OCI-LY1 (cell line): Measurements from ENCODE around the gene MDFIC.

ENCODE experiments used
- H2AFZ ChIP-seq: fragments of 200-600 bp; sonication (generic), shearing (Covaris generic); 2 replicates; pipeline ENCODE4 v1.6.0; 2014; ENCODE audit warnings: antibody characterized with exemption, mild to moderate bottlenecking, low read length
- H3F3A ChIP-seq: fragments of 200-600 bp; sonication (generic), shearing (Covaris generic); 2 replicates; pipeline ENCODE4 v1.6.0; 2014; ENCODE audit warnings: mild to moderate bottlenecking, antibody characterized with exemption, low read length, moderate library complexity; ENCODE audit not compliant: insufficient read depth
- H3K27ac ChIP-seq: fragments of 200-600 bp; sonication (generic); 2 replicates; pipeline ENCODE4 v1.5.1; 2014; ENCODE audit warnings: low read length, mixed run types, mild to moderate bottlenecking, low read depth; ENCODE audit not compliant: poor library complexity, severe bottlenecking
- H3K27me3 ChIP-seq: fragments of 200-600 bp; sonication (generic); 2 replicates; pipeline ENCODE4 v1.6.0; 2014; ENCODE audit warnings: antibody characterized with exemption, mild to moderate bottlenecking, low read length, moderate library complexity; ENCODE audit not compliant: insufficient read depth
- H3K36me3 ChIP-seq: fragments of 200-600 bp; sonication (generic); 2 replicates; pipeline ENCODE4 v1.6.1; 2014; ENCODE audit warnings: mild to moderate bottlenecking, antibody characterized with exemption, low read length, moderate library complexity, mixed read lengths; ENCODE audit not compliant: insufficient read depth
- H3K4me1 ChIP-seq: fragments of 200-600 bp; sonication (generic); 2 replicates; pipeline ENCODE4 v1.5.1; 2014; ENCODE audit warnings: mild to moderate bottlenecking, low read length, moderate library complexity; ENCODE audit not compliant: insufficient read depth, severe bottlenecking
- H3K4me2 ChIP-seq: fragments of 200-600 bp; sonication (generic), shearing (Covaris generic); 2 replicates; pipeline ENCODE4 v1.6.1; 2014; ENCODE audit warnings: low read length
- H3K4me3 ChIP-seq: fragments of 200-600 bp; sonication (generic); 2 replicates; pipeline ENCODE4 v1.5.1; 2014; ENCODE audit warnings: low read length, low read depth, mild to moderate bottlenecking, mixed read lengths; ENCODE audit not compliant: poor library complexity, severe bottlenecking
- H3K79me2 ChIP-seq: fragments of 200-600 bp; shearing (Covaris generic); 2 replicates; pipeline ENCODE4 v1.6.1; 2016; ENCODE audit warnings: mixed run types, low read length, mixed read lengths; ENCODE audit not compliant: insufficient read depth
- H3K9ac ChIP-seq: fragments of 200-600 bp; sonication (generic), shearing (Covaris generic); 2 replicates; pipeline ENCODE4 v1.6.1; 2014; ENCODE audit warnings: mild to moderate bottlenecking, low read length, mixed read lengths
- H3K9me2 ChIP-seq: fragments of 200-600 bp; sonication (generic), shearing (Covaris generic); 2 replicates; pipeline ENCODE4 v1.6.1; 2014; ENCODE audit warnings: low read depth, mild to moderate bottlenecking, low read length, mixed read lengths
- H3K9me3 ChIP-seq: fragments of 200-600 bp; shearing (Covaris generic); 2 replicates; pipeline ENCODE4 v1.6.1; 2014; ENCODE audit warnings: low read length, mixed read lengths
- H4K20me1 ChIP-seq: fragments of 200-600 bp; sonication (generic), shearing (Covaris generic); 2 replicates; pipeline ENCODE4 v1.6.0; 2016; ENCODE audit warnings: mild to moderate bottlenecking, low read length; ENCODE audit not compliant: insufficient read depth
- CTCF ChIP-seq: fragments of 200-600 bp; sonication (generic), shearing (Covaris generic); IDR thresholded peaks from 2 replicates; pipeline ENCODE4 v1.5.1; 2017; ENCODE audit warnings: mild to moderate bottlenecking, antibody characterized with exemption, low read length, moderate library complexity, mixed read lengths
- EZH2 ChIP-seq: fragments of 200-600 bp; sonication (generic), shearing (Covaris generic); IDR thresholded peaks from 2 replicates; pipeline ENCODE4 v1.8.0; 2017; ENCODE audit warnings: borderline replicate concordance, mixed run types, mild to moderate bottlenecking, antibody characterized with exemption, low read length, moderate library complexity, mixed read lengths

MDFIC gene

GRCh38 chr7:115010441-115010820, 88.5 kb downstream of the MDFIC start:
- no peaks in the 10 kb centered on the region for H3F3A ChIP-seq
- no peaks in the 10 kb centered on the region for H3K4me1 ChIP-seq
- H4K20me1 ChIP-seq: no peaks in the 10 kb centered on the region
- H3K9me3 ChIP-seq: no peaks in the 10 kb centered on the region
- no peak overlapping the region for H3K4me2 ChIP-seq
- no peak overlapping the region for H3K9ac ChIP-seq
- H3K79me2 ChIP-seq: no peaks in the 10 kb centered on the region
- no peaks in the 10 kb centered on the region for H3K36me3 ChIP-seq
- no peaks in the 10 kb centered on the region for H3K27me3 ChIP-seq
- H3K27ac ChIP-seq: no peak overlapping the region
- no peak overlapping the region for H3K4me3 ChIP-seq
- no peaks in the 10 kb centered on the region for H3K9me2 ChIP-seq
- no peak overlapping the region for H2AFZ ChIP-seq
- no peak for TF ChIP-seq EZH2
- TF ChIP-seq CTCF: no peak

GRCh38 chr7:115013886-115014285, 92.0 kb downstream of the MDFIC start:
- no peak for TF ChIP-seq CTCF
- Histone ChIP-seq H3K36me3 (no peaks in the 10 kb centered on the region), H3K9me2 (no peaks in the 10 kb centered on the region), H3F3A (no peaks in the 10 kb centered on the region), H4K20me1 (no peaks in the 10 kb centered on the region), H3K27ac (no peak overlapping the region), H3K9me3 (no peaks in the 10 kb centered on the region), H3K4me1 (no peaks in the 10 kb centered on the region), H3K9ac (no peak overlapping the region), H3K27me3 (no peaks in the 10 kb centered on the region), H2AFZ (no peak overlapping the region), H3K4me3 (no peak overlapping the region), H3K79me2 (no peaks in the 10 kb centered on the region), H3K4me2 (no peak overlapping the region)

- H4K20me1 ChIP-seq: no peaks in the 10 kb centered on the region
- H2AFZ ChIP-seq: no peak overlapping the region
- no peak overlapping the region for H3K4me3 ChIP-seq
- H3K27ac ChIP-seq: no peak overlapping the region
- no peak overlapping the region for H3K4me2 ChIP-seq
- no peaks in the 10 kb centered on the region for H3K9me2 ChIP-seq
- no peaks in the 10 kb centered on the region for H3K4me1 ChIP-seq
- no peak for TF ChIP-seq EZH2
- no peak for TF ChIP-seq CTCF
- H3K36me3 ChIP-seq: no peaks in the 10 kb centered on the region
- no peak overlapping the region for H3K9ac ChIP-seq
- H3F3A ChIP-seq: no peaks in the 10 kb centered on the region
- H3K79me2 ChIP-seq: no peaks in the 10 kb centered on the region
- no peaks in the 10 kb centered on the region for H3K27me3 ChIP-seq
- H3K9me3 ChIP-seq: no peaks in the 10 kb centered on the region
Observed at GRCh38 chr7:115014794-115015193, 92.9 kb downstream of the MDFIC start.
